ENCODE measurements around the gene KCNA3.

- no peak for TF ChIP-seq CTCF (conservative IDR thresholded peaks at IDR 0.05)
- TF ChIP-seq EZH2 (IDR thresholded peaks at IDR 0.05; ENCODE audit: low read depth) = no peak
Measured at GRCh38 chr1:110677526-110677925, 2.8 kb upstream of the KCNA3 start.

All from PC-9 (cell line).